Liver (tissue), 9 donors: Measurements from ENCODE around the gene BSND. TPM values are rescaled to one million over a fixed set of nuclear protein-coding genes. Genes with fewer than 3 reads are reported as not detected.

Source experiments
- DNase-seq: peaks from one replicate; pipeline ENCODE4 v3.0.0-alpha.2; 2017; ENCODE audit warnings: low spot score
- H3K27ac ChIP-seq, 2 donors: one replicate each; pipeline ENCODE4 v1.7.0; 2013; ENCODE audit warnings: inconsistent platforms in 2 of 2, low read length in 2 of 2, control low read depth in 1 of 2, low read depth in 1 of 2, mild to moderate bottlenecking in 1 of 2
- H3K27me3 ChIP-seq, 4 donors: one replicate each; pipeline versions ENCODE4 v1.6.1 to v1.7.0; 2013; ENCODE audit warnings: low read length in 3 of 4, inconsistent platforms in 1 of 4, mild to moderate bottlenecking in 1 of 4, moderate library complexity in 1 of 4; ENCODE audit not compliant: control insufficient read depth in 4 of 4, insufficient read depth in 4 of 4
- H3K36me3 ChIP-seq, 4 donors: one replicate each; pipeline versions ENCODE4 v1.6.1 to v1.7.0; 2013; ENCODE audit warnings: low read length in 3 of 4, mild to moderate bottlenecking in 3 of 4, low read depth in 1 of 4, moderate library complexity in 1 of 4; ENCODE audit not compliant: control insufficient read depth in 4 of 4, insufficient read depth in 3 of 4
- H3K4me1 ChIP-seq, 4 donors: one replicate each; pipeline versions ENCODE4 v1.6.1 to v1.7.0; 2013; ENCODE audit warnings: low read length in 3 of 4, mild to moderate bottlenecking in 3 of 4, moderate library complexity in 1 of 4; ENCODE audit not compliant: control insufficient read depth in 4 of 4, insufficient read depth in 4 of 4
- H3K4me3 ChIP-seq, 3 donors: one replicate each; pipeline versions ENCODE4 v1.6.1 to v1.7.0; 2013; ENCODE audit warnings: low read length in 3 of 3, control low read depth in 1 of 3, low read depth in 1 of 3, mild to moderate bottlenecking in 1 of 3
- H3K9ac ChIP-seq, 2 donors: one replicate each; pipeline ENCODE4 v1.7.0; 2013; ENCODE audit warnings: low read length in 2 of 2, mild to moderate bottlenecking in 2 of 2, moderate library complexity in 2 of 2, control low read depth in 1 of 2, low read depth in 1 of 2
- H3K9me3 ChIP-seq, 4 donors: one replicate each; pipeline versions ENCODE4 v1.6.1 to v1.7.0; 2013; ENCODE audit warnings: low read length in 3 of 4; ENCODE audit not compliant: control insufficient read depth in 4 of 4
- CTCF ChIP-seq: fragments of 150-350 bp; IDR thresholded peaks from 2 replicates; pipeline ENCODE4 v1.5.1; 2017; ENCODE audit warnings: improper control_type of control experiment, low read depth, low read length; ENCODE audit not compliant: missing input control
- FOXA1 ChIP-seq: IDR thresholded peaks from 2 replicates; pipeline ENCODE4 v1.6.1; 2016; ENCODE audit warnings: antibody characterized with exemption
- FOXA2 ChIP-seq: IDR thresholded peaks from 2 replicates; pipeline ENCODE4 v1.6.1; 2016; ENCODE audit warnings: antibody characterized with exemption
- GABPA ChIP-seq, 2 donors: IDR thresholded peaks in 1 of 2; conservative IDR thresholded peaks in 1 of 2; 2 replicates each; pipeline ENCODE4 v1.6.1; 2016; ENCODE audit warnings: antibody characterized with exemption in 2 of 2, mild to moderate bottlenecking in 1 of 2, moderate library complexity in 1 of 2
- HNF4A ChIP-seq, 2 donors: conservative IDR thresholded peaks; 2 replicates each; pipeline ENCODE4 v1.6.1; 2016; ENCODE audit warnings: antibody characterized with exemption in 2 of 2, mild to moderate bottlenecking in 2 of 2
- HNF4G ChIP-seq: IDR thresholded peaks from 2 replicates; pipeline ENCODE4 v1.6.1; 2016; ENCODE audit warnings: antibody characterized with exemption
- JUND ChIP-seq, 2 donors: IDR thresholded peaks; 2 replicates each; pipeline ENCODE4 v1.6.1; 2016; ENCODE audit warnings: antibody characterized with exemption in 2 of 2
- MAX ChIP-seq: IDR thresholded peaks from 2 replicates; pipeline ENCODE4 v1.6.1; 2016; ENCODE audit warnings: antibody characterized with exemption
- NR2F2 ChIP-seq: IDR thresholded peaks from 2 replicates; pipeline ENCODE4 v1.6.1; 2016; ENCODE audit warnings: antibody characterized with exemption
- RAD21 ChIP-seq, 2 donors: IDR thresholded peaks; 2 replicates each; pipeline ENCODE4 v1.6.1; 2016; ENCODE audit warnings: antibody characterized with exemption in 2 of 2, mild to moderate bottlenecking in 2 of 2
- REST ChIP-seq: IDR thresholded peaks from 2 replicates; pipeline ENCODE4 v1.6.1; 2016; ENCODE audit warnings: antibody characterized with exemption, mild to moderate bottlenecking
- RXRA ChIP-seq, 2 donors: IDR thresholded peaks; 2 replicates each; pipeline ENCODE4 v1.6.1; 2017 to 2018; ENCODE audit warnings: antibody characterized with exemption in 2 of 2, mild to moderate bottlenecking in 1 of 2
- SP1 ChIP-seq: IDR thresholded peaks from 2 replicates; pipeline ENCODE4 v1.6.1; 2018; ENCODE audit warnings: antibody characterized with exemption, mild to moderate bottlenecking
- TAF1 ChIP-seq: conservative IDR thresholded peaks from 2 replicates; pipeline ENCODE4 v1.6.1; 2016; ENCODE audit warnings: antibody characterized with exemption, mild to moderate bottlenecking
- YY1 ChIP-seq: IDR thresholded peaks from 2 replicates; pipeline ENCODE4 v1.6.1; 2016; ENCODE audit warnings: antibody characterized with exemption, mild to moderate bottlenecking
- ZBTB33 ChIP-seq: IDR thresholded peaks from 2 replicates; pipeline ENCODE4 v1.6.1; 2016; ENCODE audit warnings: antibody characterized with exemption
- WGBS: extraction: QIAGEN DNeasy Blood & Tissue Kit; methylation state at CpG from one replicate; pipeline ENCODE4 v1.1.7; 2013; 5-methylcytosine and 5-hydroxymethylcytosine counted together
- polyA plus RNA-seq, 2 donors: library from polyadenylated mRNA; stranded (reverse) in 1 of 2; unstranded in 1 of 2; fragments of 200-250 nt in 1 of 2; fragments of >200 nt in 1 of 2; fragmentation: Nextera tagmentation in 1 of 2; extraction: Ambion mirVana in 1 of 2; gene quantifications; one replicate each; pipeline versions ENCODE4 v1.2.1 to v1.2.3, GENCODE V29; 2013 to 2015
- total RNA-seq, 2 donors: library from RNA; depleted of rRNA; stranded (reverse); fragments of >200 nt; gene quantifications; one replicate each; pipeline ENCODE4 v1.2.3, GENCODE V29; 2014
- TF ChIP-seq, protein P1 (sequence below): IDR thresholded peaks from 2 replicates; pipeline ENCODE4 v1.6.1; 2016; ENCODE audit warnings: antibody characterized with exemption
- donor health status: healthy.
- donor health status: healthy.
- donor health status: healthy.
- donor health status: healthy.
- donor health status: healthy.

Gene BSND
- total and polyA plus RNA-seq, 4 donors: 0.14 TPM; not detected in 3

DNA sequence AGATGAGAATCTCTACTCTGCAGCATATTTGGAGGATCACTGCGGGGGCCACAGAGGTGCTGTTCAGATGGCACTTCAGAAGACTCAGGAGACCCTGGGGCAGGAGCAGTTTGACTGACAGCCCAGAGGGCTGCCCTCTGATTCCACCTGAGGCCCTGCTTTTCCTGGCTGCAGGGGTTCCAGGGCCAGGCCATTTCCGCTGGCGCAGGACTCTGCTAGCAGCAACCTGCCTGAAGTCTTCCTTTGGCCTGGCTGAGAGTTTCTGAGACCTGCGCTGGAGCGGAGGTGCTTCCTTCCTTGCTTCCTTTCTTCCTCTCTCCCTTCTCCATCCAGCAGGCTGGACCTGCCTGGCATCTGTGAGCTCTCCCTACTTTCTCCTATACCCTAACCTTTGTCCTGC, 52.4 kb downstream of the BSND start (continued):
- TF ChIP-seq REST (no peak), HNF4A (conservative IDR thresholded peaks at IDR 0.05) (no peak)

GRCh38 chr1:55051621-55052020, 52.9 kb downstream of the BSND start:
- H3K9me3 ChIP-seq: no peaks in the 10 kb centered on the region
- H3K27ac ChIP-seq: no peak overlapping the region
- H3K27me3 ChIP-seq: no peaks in the 10 kb centered on the region
- no peak overlapping the region for H3K9ac ChIP-seq
- WGBS: 84% methylated on average over 9 of the region's 9 CpGs
- peaks cover 30 to 90% (median 76%) of the 10 kb centered on the region in 4 donors for H3K4me1 ChIP-seq
- peaks cover 0 to 8% (median 5%) of the 10 kb centered on the region in 4 donors for H3K36me3 ChIP-seq
- no peak overlapping the region for H3K4me3 ChIP-seq
- TF ChIP-seq GABPA (IDR thresholded peaks at IDR 0.05 in 1 of 2, conservative IDR thresholded peaks at IDR 0.05 in 1 of 2) (no peak), FOXA2 (no peak)
- no peak for DNase-seq

GRCh38 chr1:55052221-55053142, 53.7 kb downstream of the BSND start:
- H3K4me1 ChIP-seq: peaks cover 26 to 85% (median 71%) of the 10 kb centered on the region in 4 donors
- H3K9me3 ChIP-seq: no peaks in the 10 kb centered on the region
- H3K36me3 ChIP-seq: peaks cover 2 to 8% (median 5%) of the 10 kb centered on the region in 4 donors
- DNase-seq: no peak
- no peak overlapping the region for H3K4me3 ChIP-seq
- H3K27ac ChIP-seq: peak overlapping the region; percentile 62 to 81
- H3K9ac ChIP-seq: no peak overlapping the region
- H3K27me3 ChIP-seq: no peaks in the 10 kb centered on the region
- WGBS: 60% methylated on average over 29 of the region's 29 CpGs
- peak; percentile 95 for TF ChIP-seq NR2F2
- no peak for TF ChIP-seq FOXA2
- peak; percentile 65 for TF ChIP-seq HNF4G
- TF ChIP-seq HNF4A (conservative IDR thresholded peaks at IDR 0.05): peak; percentile 81 to 88
- peak; percentile 48 for TF ChIP-seq MAX
- peak; percentile 76 for TF ChIP-seq YY1
- peak; percentile 97 to 99 for TF ChIP-seq RXRA (IDR thresholded peaks at IDR 0.05)
- TF ChIP-seq REST: no peak
- no peak for TF ChIP-seq CTCF
- TF ChIP-seq GABPA (IDR thresholded peaks at IDR 0.05 in 1 of 2, conservative IDR thresholded peaks at IDR 0.05 in 1 of 2): no peak
- TF ChIP-seq, protein P1, sequence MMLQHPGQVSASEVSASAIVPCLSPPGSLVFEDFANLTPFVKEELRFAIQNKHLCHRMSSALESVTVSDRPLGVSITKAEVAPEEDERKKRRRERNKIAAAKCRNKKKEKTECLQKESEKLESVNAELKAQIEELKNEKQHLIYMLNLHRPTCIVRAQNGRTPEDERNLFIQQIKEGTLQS: peak; percentile 62
- peak; percentile 48 for TF ChIP-seq ZBTB33
- TF ChIP-seq RAD21 (IDR thresholded peaks at IDR 0.05): peak in 1 of 2 donors; percentile 41
- TF ChIP-seq TAF1: no peak
- peak; percentile 84 for TF ChIP-seq SP1
- no peak for TF ChIP-seq FOXA1
- peak; percentile 39 to 61 for TF ChIP-seq JUND (IDR thresholded peaks at IDR 0.05)
